GM15510 (cell line): ENCODE data around the gene CSNK1G2.

ENCODE experiments used
- POLR2A ChIP-seq: IDR thresholded peaks from 3 replicates; pipeline ENCODE4 v1.6.1; 2011; ENCODE audit warnings: borderline replicate concordance; ENCODE audit not compliant: insufficient read length; ENCODE audit errors: extremely low read depth

CSNK1G2 gene

GRCh38 chr19:1911995-1912394 lies 29.0 kb upstream of the CSNK1G2 start:
- no peak for TF ChIP-seq POLR2A

GRCh38 chr19:1912760-1913505 lies 28.0 kb upstream of the CSNK1G2 start:
- no peak for TF ChIP-seq POLR2A

- no peak for TF ChIP-seq POLR2A
Observed at GRCh38 chr19:1913781-1914577, 27.0 kb upstream of the CSNK1G2 start.

- no peak for TF ChIP-seq POLR2A
Observed at GRCh38 chr19:1914826-1915341, 26.1 kb upstream of the CSNK1G2 start.

- no peak for TF ChIP-seq POLR2A
Observed at GRCh38 chr19:1917146-1917545, 23.8 kb upstream of the CSNK1G2 start.

GRCh38 chr19:1917926-1918325 lies 23.0 kb upstream of the CSNK1G2 start:
- TF ChIP-seq POLR2A = no peak

- TF ChIP-seq POLR2A = no peak
Observed at GRCh38 chr19:1918975-1919374, 22.0 kb upstream of the CSNK1G2 start.

GRCh38 chr19:1920644-1921043 lies 20.3 kb upstream of the CSNK1G2 start:
- no peak for TF ChIP-seq POLR2A

GRCh38 chr19:1921326-1921725 lies 19.6 kb upstream of the CSNK1G2 start:
- no peak for TF ChIP-seq POLR2A

- no peak for TF ChIP-seq POLR2A
Observed at GRCh38 chr19:1921825-1922224, 19.1 kb upstream of the CSNK1G2 start.

GRCh38 chr19:1922803-1923202 lies 18.2 kb upstream of the CSNK1G2 start:
- TF ChIP-seq POLR2A = no peak

GRCh38 chr19:1923319-1923718 lies 17.7 kb upstream of the CSNK1G2 start:
- no peak for TF ChIP-seq POLR2A

GRCh38 chr19:1924320-1924961 lies 16.5 kb upstream of the CSNK1G2 start:
- TF ChIP-seq POLR2A = no peak

GRCh38 chr19:1925544-1925943 lies 15.4 kb upstream of the CSNK1G2 start:
- TF ChIP-seq POLR2A = no peak
